Measurements from ENCODE around the gene PDE8A. TPM values are rescaled to one million over a fixed set of nuclear protein-coding genes. Genes with fewer than 3 reads are reported as not detected.
A peak's percentile ranks its signal among the peaks of the same experiment; 100 is the strongest.
"Not testable (repeated sequence)": the region's sequence is repeated elsewhere in the genome, so short reads cannot be mapped to it uniquely, and the experiment has no call there.

PDE8A gene
- total RNA-seq, 3 donors from 2014 or later, result 45.1 to 60.5 (median 58.3) TPM

DNA sequence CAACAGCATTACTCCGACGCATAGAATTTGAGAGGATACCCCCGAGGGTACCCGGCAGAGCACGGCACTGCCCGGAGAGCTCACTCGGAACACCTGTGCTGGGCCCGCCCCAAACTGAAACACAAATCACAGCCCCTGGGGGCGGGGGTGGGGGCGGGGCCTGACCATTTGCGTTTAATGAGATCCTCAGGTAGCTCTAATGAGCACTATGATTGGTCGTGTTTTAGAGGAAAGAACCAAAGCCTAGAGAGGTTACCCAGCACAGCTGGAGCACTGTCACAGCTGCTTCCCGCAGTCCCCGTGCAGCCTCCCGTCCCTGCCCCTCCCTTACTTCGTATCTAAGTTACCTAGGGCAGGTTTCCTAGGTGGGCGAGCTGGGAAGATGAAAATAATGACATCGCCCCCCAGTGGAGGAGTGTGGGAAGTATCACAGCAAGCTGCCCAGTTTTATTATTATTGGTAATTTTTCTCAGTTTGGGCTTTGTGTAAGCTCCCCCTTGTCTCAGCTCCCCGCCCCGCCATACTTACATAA, 187.1 kb downstream of the PDE8A start:
- peak overlapping the region in 2 of 3 donors; percentile 42 to 53 for H3K4me3 ChIP-seq

DNA sequence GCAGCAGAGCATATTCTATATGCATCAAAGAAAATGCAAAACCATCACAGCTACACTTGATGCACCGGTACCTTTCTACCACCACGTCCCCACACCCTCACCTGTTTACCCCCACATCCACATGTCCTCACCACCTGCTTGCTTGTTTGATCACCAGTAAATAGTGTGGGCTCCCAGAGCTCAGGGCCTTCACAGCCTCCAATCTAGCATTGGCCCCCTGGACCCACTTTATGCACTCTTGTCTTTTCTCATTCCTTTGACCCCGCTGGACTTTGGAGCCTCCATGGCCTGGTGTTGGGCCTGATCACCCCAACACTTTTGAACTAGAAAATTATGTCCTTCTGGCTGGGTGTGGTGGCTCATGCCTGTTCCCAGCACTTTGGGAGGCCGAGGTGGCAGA, 190.1 kb downstream of the PDE8A start:
- H3K4me3 ChIP-seq, result no peak overlapping the region
- no peak overlapping the region for H3K27ac ChIP-seq
- DNase-seq (ENCODE audit: low spot score in 2 of 2), result no peak
- no peaks in the 10 kb centered on the region for H3K4me1 ChIP-seq
- TF ChIP-seq POLR2AphosphoS5 (IDR thresholded peaks at IDR 0.05) (no peak), POLR2A (IDR thresholded peaks at IDR 0.05) (no peak)
- TF ChIP-seq, protein P1, sequence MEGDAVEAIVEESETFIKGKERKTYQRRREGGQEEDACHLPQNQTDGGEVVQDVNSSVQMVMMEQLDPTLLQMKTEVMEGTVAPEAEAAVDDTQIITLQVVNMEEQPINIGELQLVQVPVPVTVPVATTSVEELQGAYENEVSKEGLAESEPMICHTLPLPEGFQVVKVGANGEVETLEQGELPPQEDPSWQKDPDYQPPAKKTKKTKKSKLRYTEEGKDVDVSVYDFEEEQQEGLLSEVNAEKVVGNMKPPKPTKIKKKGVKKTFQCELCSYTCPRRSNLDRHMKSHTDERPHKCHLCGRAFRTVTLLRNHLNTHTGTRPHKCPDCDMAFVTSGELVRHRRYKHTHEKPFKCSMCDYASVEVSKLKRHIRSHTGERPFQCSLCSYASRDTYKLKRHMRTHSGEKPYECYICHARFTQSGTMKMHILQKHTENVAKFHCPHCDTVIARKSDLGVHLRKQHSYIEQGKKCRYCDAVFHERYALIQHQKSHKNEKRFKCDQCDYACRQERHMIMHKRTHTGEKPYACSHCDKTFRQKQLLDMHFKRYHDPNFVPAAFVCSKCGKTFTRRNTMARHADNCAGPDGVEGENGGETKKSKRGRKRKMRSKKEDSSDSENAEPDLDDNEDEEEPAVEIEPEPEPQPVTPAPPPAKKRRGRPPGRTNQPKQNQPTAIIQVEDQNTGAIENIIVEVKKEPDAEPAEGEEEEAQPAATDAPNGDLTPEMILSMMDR (IDR thresholded peaks at IDR 0.05), result no peak
- no peaks in the 10 kb centered on the region for H3K36me3 ChIP-seq
- peaks cover 0 to 7% of the 10 kb centered on the region in 2 donors for H3K9me3 ChIP-seq
- no peaks in the 10 kb centered on the region for H3K27me3 ChIP-seq
- intact Hi-C loops (cut with DNase I; ENCODE audit: low total_unique reads), result no loop called here

More for the DNA sequence above, 187.1 kb downstream of the PDE8A start:
- TF ChIP-seq, protein P1 (IDR thresholded peaks at IDR 0.05), result peak; percentile 22 to 49 (median 28)
- TF ChIP-seq POLR2A (IDR thresholded peaks at IDR 0.05) (no peak), POLR2AphosphoS5 (IDR thresholded peaks at IDR 0.05) (no peak)
- DNase-seq (ENCODE audit: low spot score in 2 of 2), result peak; percentile 76 to 78
- no peaks in the 10 kb centered on the region for H3K4me1 ChIP-seq
- no peaks in the 10 kb centered on the region for H3K36me3 ChIP-seq
- peak overlapping the region in 1 of 2 donors; percentile 3 for H3K27ac ChIP-seq
- no peaks in the 10 kb centered on the region for H3K27me3 ChIP-seq
- peaks cover 0 to 7% of the 10 kb centered on the region in 2 donors for H3K9me3 ChIP-seq
- intact Hi-C loops (cut with DNase I; ENCODE audit: low total_unique reads), result no loop called here

DNA sequence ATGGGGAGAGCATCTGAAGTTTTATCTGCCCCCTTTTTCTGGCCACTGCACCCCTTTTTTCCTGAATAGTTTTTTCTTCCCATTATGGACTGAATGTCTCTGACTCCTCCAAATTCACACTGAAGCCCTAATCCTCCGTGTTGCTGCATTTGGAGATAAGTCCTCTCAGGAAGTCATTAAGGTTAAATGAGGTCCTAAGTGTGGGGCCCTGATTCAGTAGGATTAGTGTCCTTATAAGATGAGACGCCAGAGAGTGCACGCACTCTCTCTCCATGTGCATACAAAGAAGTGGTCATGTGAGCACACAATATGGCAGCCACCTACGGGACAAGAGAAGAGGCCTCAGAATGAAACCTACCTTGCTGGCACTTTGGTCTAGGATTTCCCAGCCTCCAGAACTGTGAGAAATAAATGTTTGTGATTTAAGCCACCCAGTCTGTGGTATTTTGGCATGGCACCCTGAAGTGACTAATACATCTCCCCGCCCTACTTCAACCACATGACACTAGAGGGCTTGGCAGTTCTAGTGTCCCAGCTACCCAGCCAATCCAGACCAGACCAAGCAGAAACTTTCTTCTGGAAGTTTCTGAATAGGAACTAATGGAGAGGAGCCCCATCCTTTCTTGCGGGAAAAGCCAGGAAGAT, 191.3 kb downstream of the PDE8A start:
- no peak overlapping the region for H3K4me3 ChIP-seq
- H3K27me3 ChIP-seq, result no peaks in the 10 kb centered on the region
- H3K36me3 ChIP-seq, result no peaks in the 10 kb centered on the region
- TF ChIP-seq, protein P1 (IDR thresholded peaks at IDR 0.05), result no peak
- TF ChIP-seq POLR2A (IDR thresholded peaks at IDR 0.05) (no peak), POLR2AphosphoS5 (IDR thresholded peaks at IDR 0.05) (no peak)
- intact Hi-C loops (cut with DNase I; ENCODE audit: low total_unique reads), result no loop called here
- no peak for DNase-seq (ENCODE audit: low spot score in 2 of 2)
- no peak overlapping the region for H3K27ac ChIP-seq
- peaks cover 0 to 7% of the 10 kb centered on the region in 2 donors for H3K9me3 ChIP-seq
- no peaks in the 10 kb centered on the region for H3K4me1 ChIP-seq

DNA sequence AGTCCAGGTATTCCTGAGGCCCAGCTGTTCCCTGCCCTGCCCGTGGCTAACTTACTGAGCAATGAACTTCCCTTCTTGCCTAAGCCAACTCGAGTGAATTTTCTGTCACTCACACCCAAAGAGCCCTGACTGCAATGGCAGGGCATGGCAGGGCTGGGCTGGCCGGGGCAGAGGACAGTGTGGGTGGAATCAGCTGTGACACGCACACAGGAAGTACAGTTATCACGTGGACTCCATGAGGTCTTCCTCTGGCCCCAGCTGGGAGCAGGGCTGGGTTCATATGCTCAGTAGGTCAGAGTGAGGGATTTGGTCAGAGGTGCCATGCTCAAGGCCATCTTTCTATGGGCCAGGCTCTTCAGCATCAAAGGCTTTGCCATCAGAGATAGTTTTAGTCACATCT, 192.0 kb downstream of the PDE8A start:
- H3K27me3 ChIP-seq; H3K27ac ChIP-seq; DNase-seq (ENCODE audit: low spot score in 2 of 2); H3K4me3 ChIP-seq; intact Hi-C loops (cut with DNase I; ENCODE audit: low total_unique reads); H3K9me3 ChIP-seq; H3K4me1 ChIP-seq; H3K36me3 ChIP-seq: not testable (repeated sequence)

DNA sequence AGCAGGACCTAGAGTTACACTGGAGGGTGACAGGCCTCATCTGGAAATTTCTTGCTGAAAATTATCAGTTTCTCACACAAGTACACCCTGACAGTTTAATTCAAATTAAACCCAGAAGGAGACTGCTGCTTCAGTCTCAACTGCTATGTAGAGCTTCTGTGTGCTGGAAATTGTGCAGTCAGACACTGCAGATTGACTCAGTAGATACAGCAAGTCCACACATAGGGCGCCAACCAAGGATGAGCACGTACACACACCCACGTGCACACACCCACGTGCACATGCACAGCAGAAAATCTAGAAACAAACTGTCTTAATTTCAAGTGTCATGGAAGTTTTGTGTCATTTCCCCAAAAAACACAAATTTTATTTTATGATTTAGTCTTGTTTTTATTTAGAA, 192.9 kb downstream of the PDE8A start:
- DNase-seq (ENCODE audit: low spot score in 2 of 2), result no peak
- H3K4me3 ChIP-seq, result no peak overlapping the region
- TF ChIP-seq POLR2AphosphoS5 (IDR thresholded peaks at IDR 0.05), result no peak
- TF ChIP-seq POLR2A (IDR thresholded peaks at IDR 0.05), result no peak
- TF ChIP-seq, protein P1 (IDR thresholded peaks at IDR 0.05), result no peak
- no peaks in the 10 kb centered on the region for H3K36me3 ChIP-seq
- intact Hi-C loops (cut with DNase I; ENCODE audit: low total_unique reads), result no loop called here
- no peaks in the 10 kb centered on the region for H3K4me1 ChIP-seq
- H3K27me3 ChIP-seq, result no peaks in the 10 kb centered on the region
- peaks cover 0 to 7% of the 10 kb centered on the region in 2 donors for H3K9me3 ChIP-seq
- no peak overlapping the region for H3K27ac ChIP-seq

DNA sequence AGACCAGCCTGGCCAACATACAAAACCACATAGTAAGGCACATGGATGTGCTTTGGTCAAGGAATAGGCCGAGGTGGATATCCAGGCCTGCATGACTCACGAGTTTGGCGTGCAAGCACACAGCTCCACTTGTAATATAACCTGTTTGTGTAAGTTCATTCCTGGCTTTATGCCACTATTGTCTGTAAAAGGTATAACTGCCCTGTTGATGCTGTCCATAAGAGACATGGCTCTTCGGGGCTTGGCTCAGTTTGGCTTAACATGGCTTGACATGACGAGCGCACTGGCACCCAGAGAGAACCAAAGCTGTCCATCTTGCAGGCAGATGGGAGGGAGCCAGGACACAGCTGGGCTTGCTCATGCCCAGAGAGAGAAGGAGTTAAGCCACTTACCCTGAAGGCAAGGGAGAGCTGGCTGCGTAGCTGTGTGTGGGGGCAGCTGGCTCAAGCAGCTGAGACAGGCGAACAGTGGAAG, 195.4 kb downstream of the PDE8A start:
- H3K36me3 ChIP-seq; H3K4me3 ChIP-seq; H3K4me1 ChIP-seq; intact Hi-C loops (cut with DNase I; ENCODE audit: low total_unique reads); H3K27me3 ChIP-seq; H3K9me3 ChIP-seq: not testable (repeated sequence)
- DNase-seq (ENCODE audit: low spot score in 2 of 2), result peak; percentile 59 to 86
- H3K27ac ChIP-seq, result peak overlapping the region; percentile 67 to 68

All from breast epithelium (tissue), 4 donors.